NCI-H2196 treated with DMSO at 0.1 percent for 48 hours (cell line): ENCODE data around the gene UFD1.

Experiments used
- DNase-seq: peaks from one replicate; lab custom pipeline; 2025; ENCODE audit not compliant: unreplicated experiment; lab: John Stamatoyannopoulos, UW

UFD1 gene

GRCh38 chr22:19478901-19479354, at the start of gene UFD1:
Gene UFD1 (minus strand): TSS chr22:19479193. CDS start chr22:19479085, 108 bp downstream.
- peak; percentile 46 for DNase-seq

- no peak for DNase-seq
Observed at GRCh38 chr22:19527861-19528417, 48.9 kb upstream of the UFD1 start.

GRCh38 chr22:19527321-19527721, 48.3 kb upstream of the UFD1 start:
- DNase-seq = no peak

- no peak for DNase-seq
Observed at GRCh38 chr22:19526702-19527111, 47.7 kb upstream of the UFD1 start.

- no peak for DNase-seq
Observed at GRCh38 chr22:19526076-19526701, 47.2 kb upstream of the UFD1 start.

GRCh38 chr22:19525666-19526065, 46.7 kb upstream of the UFD1 start:
- no peak for DNase-seq

GRCh38 chr22:19525116-19525660, 46.2 kb upstream of the UFD1 start:
- no peak for DNase-seq

GRCh38 chr22:19524170-19525115, 45.5 kb upstream of the UFD1 start, which contains the start of gene CLDN5:
Gene CLDN5 (minus strand): TSS chr22:19524410. CDS start chr22:19524255, 155 bp downstream.
- DNase-seq = no peak

GRCh38 chr22:19523240-19524169, 44.5 kb upstream of the UFD1 start:
- no peak for DNase-seq

- DNase-seq = no peak
Observed at GRCh38 chr22:19522881-19523239, 43.9 kb upstream of the UFD1 start.

- DNase-seq = peak; percentile 12
Observed at GRCh38 chr22:19522190-19522880, 43.3 kb upstream of the UFD1 start.

- DNase-seq = no peak
Observed at GRCh38 chr22:19520566-19521305, 41.7 kb upstream of the UFD1 start.

GRCh38 chr22:19520007-19520406, 41.0 kb upstream of the UFD1 start:
- DNase-seq = no peak

- no peak for DNase-seq
Observed at GRCh38 chr22:19519041-19519926, 40.3 kb upstream of the UFD1 start.

- DNase-seq = no peak
Observed at GRCh38 chr22:19518635-19519034, 39.6 kb upstream of the UFD1 start.

GRCh38 chr22:19517919-19518611, 39.1 kb upstream of the UFD1 start:
- DNase-seq = no peak

- DNase-seq = no peak
Observed at GRCh38 chr22:19517171-19517500, 38.1 kb upstream of the UFD1 start.
